LHCN-M2 (cell line): ENCODE data around the gene IL1RL1. TPM values are rescaled to one million over a fixed set of nuclear protein-coding genes. Genes with fewer than 3 reads are reported as not detected.
"Not testable (repeated sequence)": the region's sequence is repeated elsewhere in the genome, so short reads cannot be mapped to it uniquely, and the experiment has no call there.

ENCODE experiments used
- DNase-seq: peaks from one replicate; pipeline ENCODE4 v3.0.0-alpha.2; 2012; ENCODE audit warnings: low read depth
- total RNA-seq: library from RNA; depleted of rRNA; stranded (reverse); fragments of >200 nt; gene quantifications from 2 replicates; pipeline ENCODE4 v1.2.3, GENCODE V29; 2014

The IL1RL1 gene
- total RNA-seq, 1 experiment from 2014 or later, result not detected

GRCh38 chr2:102291319-102292075, 19.9 kb upstream of the IL1RL1 start:
- DNase-seq, result no peak

- peak; percentile 33 for DNase-seq
Measured at GRCh38 chr2:102294802-102295489, 16.4 kb upstream of the IL1RL1 start.

- no peak for DNase-seq
Measured at GRCh38 chr2:102295566-102295965, 15.8 kb upstream of the IL1RL1 start.

GRCh38 chr2:102296449-102296848, 14.9 kb upstream of the IL1RL1 start:
- DNase-seq, result no peak

GRCh38 chr2:102297891-102298290, 13.5 kb upstream of the IL1RL1 start:
- no peak for DNase-seq

- DNase-seq, result peak; percentile 17
Measured at GRCh38 chr2:102301867-102302362, 9.4 kb upstream of the IL1RL1 start.

- no peak for DNase-seq
Measured at GRCh38 chr2:102302458-102302857, 8.9 kb upstream of the IL1RL1 start.

GRCh38 chr2:102303589-102303988, 7.8 kb upstream of the IL1RL1 start:
- DNase-seq, result no peak

- DNase-seq, result peak; percentile 18
Measured at GRCh38 chr2:102304268-102304667, 7.1 kb upstream of the IL1RL1 start.

- no peak for DNase-seq
Measured at GRCh38 chr2:102304711-102305611, 6.4 kb upstream of the IL1RL1 start.

- no peak for DNase-seq
Measured at GRCh38 chr2:102306125-102306524, 5.2 kb upstream of the IL1RL1 start.

- DNase-seq, result peak; percentile 74
Measured at GRCh38 chr2:102313025-102313424, 1.7 kb downstream of the IL1RL1 start.

- no peak for DNase-seq
Measured at GRCh38 chr2:102313471-102313870, 2.1 kb downstream of the IL1RL1 start.

GRCh38 chr2:102313950-102314349, 2.6 kb downstream of the IL1RL1 start:
- DNase-seq, result no peak

- no peak for DNase-seq
Measured at GRCh38 chr2:102315921-102316320, 4.6 kb downstream of the IL1RL1 start.

- no peak for DNase-seq
Measured at GRCh38 chr2:102317715-102318114, 6.4 kb downstream of the IL1RL1 start.

- DNase-seq, result no peak
Measured at GRCh38 chr2:102318437-102318836, 7.1 kb downstream of the IL1RL1 start.

- no peak for DNase-seq
Measured at GRCh38 chr2:102321941-102322719, 10.8 kb downstream of the IL1RL1 start.

GRCh38 chr2:102324914-102325313, 13.6 kb downstream of the IL1RL1 start:
- DNase-seq, result not testable (repeated sequence)

GRCh38 chr2:102331311-102331980, 20.1 kb downstream of the IL1RL1 start:
- DNase-seq, result no peak
